Endodermal cell (in vitro differentiated cells): Measurements from ENCODE around the gene P2RX6. TPM values are rescaled to one million over a fixed set of nuclear protein-coding genes. Genes with fewer than 3 reads are reported as not detected.

Source experiments
- DNase-seq: peaks from one replicate; pipeline ENCODE4 v3.0.0-alpha.2; 2017
- H3K27ac ChIP-seq: 2 replicates; pipeline ENCODE4 v1.5.1; 2013; ENCODE audit warnings: mild to moderate bottlenecking, low read depth, low read length, moderate library complexity
- H3K27me3 ChIP-seq: 2 replicates; pipeline ENCODE4 v1.6.1; 2013; ENCODE audit warnings: mild to moderate bottlenecking, low read length, moderate library complexity; ENCODE audit not compliant: insufficient read depth, control insufficient read depth, poor library complexity, severe bottlenecking
- H3K36me3 ChIP-seq: 2 replicates; pipeline ENCODE4 v1.7.0; 2013; ENCODE audit warnings: mild to moderate bottlenecking, low read length, moderate library complexity; ENCODE audit not compliant: control insufficient read depth, insufficient read depth
- H3K4me1 ChIP-seq: one replicate; pipeline ENCODE4 v1.7.0; 2013; ENCODE audit warnings: low read length; ENCODE audit not compliant: control insufficient read depth, insufficient read depth
- H3K4me3 ChIP-seq: 2 replicates; pipeline ENCODE4 v1.5.1; 2013; ENCODE audit warnings: mild to moderate bottlenecking, low read length, moderate library complexity
- H3K9ac ChIP-seq: 2 replicates; pipeline ENCODE4 v1.6.1; 2013; ENCODE audit warnings: mild to moderate bottlenecking, low read length, moderate library complexity; ENCODE audit not compliant: poor library complexity, severe bottlenecking; ENCODE audit errors: extremely low read depth
- H3K9me3 ChIP-seq: 2 replicates; pipeline ENCODE4 v1.6.1; 2013; ENCODE audit warnings: mild to moderate bottlenecking, low read length, moderate library complexity; ENCODE audit not compliant: control insufficient read depth
- H3K27ac Mint-ChIP-seq: 2 replicates; pipeline ENCODE4 v1.8.0; 2020; ENCODE audit warnings: mixed read lengths
- H3K27me3 Mint-ChIP-seq: 2 replicates; pipeline ENCODE4 v1.8.0; 2021; ENCODE audit warnings: mild to moderate bottlenecking, mixed read lengths; ENCODE audit not compliant: insufficient read depth
- H3K36me3 Mint-ChIP-seq: 2 replicates; pipeline ENCODE4 v1.8.0; 2020; ENCODE audit warnings: low read depth, mixed read lengths
- H3K4me1 Mint-ChIP-seq: 2 replicates; pipeline ENCODE4 v1.8.0; 2020; ENCODE audit warnings: mixed read lengths
- H3K4me3 Mint-ChIP-seq: 2 replicates; pipeline ENCODE4 v1.8.0; 2020; ENCODE audit warnings: mild to moderate bottlenecking, moderate library complexity, mixed read lengths
- H3K9me3 Mint-ChIP-seq: 2 replicates; pipeline ENCODE4 v1.8.0; 2020; ENCODE audit warnings: mild to moderate bottlenecking, mixed read lengths
- WGBS, 2 experiments: methylation state at CpG; one replicate each; pipeline versions ENCODE4 v1.1.5 to v1.1.7; 2013; ENCODE audit warnings: missing lambda C conversion rate in 2 of 2, mixed read lengths in 1 of 2; ENCODE audit not compliant: insufficient coverage in 1 of 2, insufficient read length in 1 of 2; 5-methylcytosine and 5-hydroxymethylcytosine counted together
- total RNA-seq, 2 donors: library from RNA; stranded (reverse); fragmentation: NEBNext Ultra II Directional in 1 of 2; extraction: Animal tissue kit (Norgen Biotek cat#: 25700) in 1 of 2; gene quantifications; 2 replicates in 1 of 2; 3 replicates in 1 of 2; pipeline ENCODE4 v1.2.1, GENCODE V29; 2021
- TF ChIP-seq, protein P1 (sequence below): fragments of 200-600 bp; sonication (generic); conservative IDR thresholded peaks from 2 replicates; pipeline ENCODE4 v1.5.0; 2021; ENCODE audit warnings: antibody characterized with exemption, mild to moderate bottlenecking

P2RX6 gene
- total RNA-seq, 2 donors from 2014 or later: 0.73 to 1.9 TPM

DNA sequence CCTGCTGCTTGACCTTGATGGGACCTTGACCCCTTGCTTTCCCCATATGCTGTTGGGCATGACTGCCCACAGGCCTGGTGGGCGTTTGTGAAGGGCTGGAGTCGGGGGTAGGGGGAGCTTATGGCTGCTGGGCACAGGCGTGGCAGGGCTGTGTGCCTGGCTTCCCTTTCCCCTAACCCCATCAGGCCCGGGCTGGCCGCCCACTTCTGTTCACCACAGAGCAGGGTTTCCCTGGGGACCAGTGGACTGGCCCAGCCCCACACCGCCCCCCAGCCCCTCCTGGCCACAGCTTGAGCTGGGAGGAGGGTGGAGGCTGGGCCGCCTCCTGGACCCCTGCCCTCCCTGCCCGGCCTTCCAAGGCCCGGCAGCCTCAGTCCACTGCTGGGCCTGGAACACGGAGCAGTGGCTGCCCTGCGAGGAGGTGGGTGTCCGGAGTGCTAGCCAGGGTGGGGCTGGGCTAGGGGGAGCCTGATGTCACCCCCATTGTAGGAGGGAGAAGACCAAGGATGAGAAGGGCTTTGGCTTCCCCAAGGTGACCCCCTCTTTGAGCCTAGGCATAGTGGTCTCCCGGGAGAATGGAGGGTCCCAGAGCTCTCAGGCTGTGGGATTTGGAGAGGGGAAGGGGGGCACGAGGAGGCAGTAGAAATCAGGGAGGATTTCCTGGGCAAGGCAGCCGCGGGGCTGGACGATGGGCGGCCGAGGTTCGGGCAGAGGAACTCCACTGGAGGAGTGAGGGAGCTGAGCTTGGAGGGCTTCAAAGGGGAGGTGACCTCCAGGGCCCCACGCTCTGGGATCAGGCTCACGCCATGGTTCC, 47.9 kb upstream of the P2RX6 start, which contains the start of gene AIFM3:
AIFM3 (plus strand) TSS at position 373 of the 814 bp plus-strand sequence. CDS start 690 bp downstream, outside the sequence.
- Mint-ChIP-seq H3K27ac (no peak within 1 kb of the TSS), H3K36me3 (no peaks in the 10 kb centered on the region), H3K4me1 (peaks cover 13% of the 10 kb centered on the region), H3K9me3 (no peaks in the 10 kb centered on the region), H3K27me3 (peaks cover 91% of the 10 kb centered on the region), H3K4me3 (no peak within 1 kb of the TSS)
- Histone ChIP-seq H3K9me3 (no peaks in the 10 kb centered on the region), H3K4me3 (no peak within 1 kb of the TSS), H3K36me3 (no peaks in the 10 kb centered on the region), H3K9ac (no peak within 1 kb of the TSS), H3K27me3 (peaks cover 79% of the 10 kb centered on the region), H3K27ac (no peak within 1 kb of the TSS), H3K4me1 (peaks cover 4% of the 10 kb centered on the region)
- WGBS, 2 experiments: 66 to 77% methylated on average over 10 to 22 of the region's 22 CpGs
- no peak for DNase-seq
- TF ChIP-seq, protein P1, sequence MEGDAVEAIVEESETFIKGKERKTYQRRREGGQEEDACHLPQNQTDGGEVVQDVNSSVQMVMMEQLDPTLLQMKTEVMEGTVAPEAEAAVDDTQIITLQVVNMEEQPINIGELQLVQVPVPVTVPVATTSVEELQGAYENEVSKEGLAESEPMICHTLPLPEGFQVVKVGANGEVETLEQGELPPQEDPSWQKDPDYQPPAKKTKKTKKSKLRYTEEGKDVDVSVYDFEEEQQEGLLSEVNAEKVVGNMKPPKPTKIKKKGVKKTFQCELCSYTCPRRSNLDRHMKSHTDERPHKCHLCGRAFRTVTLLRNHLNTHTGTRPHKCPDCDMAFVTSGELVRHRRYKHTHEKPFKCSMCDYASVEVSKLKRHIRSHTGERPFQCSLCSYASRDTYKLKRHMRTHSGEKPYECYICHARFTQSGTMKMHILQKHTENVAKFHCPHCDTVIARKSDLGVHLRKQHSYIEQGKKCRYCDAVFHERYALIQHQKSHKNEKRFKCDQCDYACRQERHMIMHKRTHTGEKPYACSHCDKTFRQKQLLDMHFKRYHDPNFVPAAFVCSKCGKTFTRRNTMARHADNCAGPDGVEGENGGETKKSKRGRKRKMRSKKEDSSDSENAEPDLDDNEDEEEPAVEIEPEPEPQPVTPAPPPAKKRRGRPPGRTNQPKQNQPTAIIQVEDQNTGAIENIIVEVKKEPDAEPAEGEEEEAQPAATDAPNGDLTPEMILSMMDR: no peak

DNA sequence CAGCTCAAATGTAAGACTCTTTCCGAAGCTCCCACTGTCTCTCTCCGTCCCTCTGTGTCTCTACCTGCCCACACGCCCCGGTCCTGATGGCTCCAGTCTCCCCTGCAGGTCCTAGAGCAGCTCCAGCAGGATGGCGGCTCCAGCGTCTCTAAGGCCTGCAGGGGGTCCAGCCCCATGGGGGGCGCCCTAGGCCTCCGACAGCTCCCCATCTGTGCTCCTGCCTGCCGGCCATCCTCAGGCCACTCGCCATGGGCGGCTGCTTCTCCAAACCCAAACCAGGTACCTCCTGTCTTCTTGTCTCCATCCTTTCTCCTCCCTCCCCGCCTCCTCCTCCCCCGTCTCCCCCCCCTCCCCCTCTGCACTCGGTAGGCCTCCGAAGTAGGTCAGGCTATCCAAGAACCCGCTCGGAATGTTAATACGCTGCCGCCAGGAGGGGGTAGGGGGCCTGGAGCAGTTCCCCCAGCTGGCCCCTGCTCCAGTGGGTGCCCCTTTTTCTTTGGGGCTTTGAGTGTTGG, 47.2 kb upstream of the P2RX6 start:
- Mint-ChIP-seq H3K27me3 (peaks cover 89% of the 10 kb centered on the region), H3K4me3 (no peak overlapping the region), H3K9me3 (no peaks in the 10 kb centered on the region), H3K36me3 (no peaks in the 10 kb centered on the region), H3K4me1 (peaks cover 13% of the 10 kb centered on the region), H3K27ac (no peak overlapping the region)
- no peak overlapping the region for H3K9ac ChIP-seq
- peak; percentile 75 for DNase-seq
- TF ChIP-seq, protein P1: peak; percentile 31
- no peaks in the 10 kb centered on the region for H3K36me3 ChIP-seq
- H3K27ac ChIP-seq: no peak overlapping the region
- WGBS, 2 experiments: 15 to 38% methylated on average over 4 to 17 of the region's 19 CpGs
- no peak overlapping the region for H3K4me3 ChIP-seq
- H3K4me1 ChIP-seq: peaks cover 4% of the 10 kb centered on the region
- peaks cover 80% of the 10 kb centered on the region for H3K27me3 ChIP-seq
- H3K9me3 ChIP-seq: no peaks in the 10 kb centered on the region

DNA sequence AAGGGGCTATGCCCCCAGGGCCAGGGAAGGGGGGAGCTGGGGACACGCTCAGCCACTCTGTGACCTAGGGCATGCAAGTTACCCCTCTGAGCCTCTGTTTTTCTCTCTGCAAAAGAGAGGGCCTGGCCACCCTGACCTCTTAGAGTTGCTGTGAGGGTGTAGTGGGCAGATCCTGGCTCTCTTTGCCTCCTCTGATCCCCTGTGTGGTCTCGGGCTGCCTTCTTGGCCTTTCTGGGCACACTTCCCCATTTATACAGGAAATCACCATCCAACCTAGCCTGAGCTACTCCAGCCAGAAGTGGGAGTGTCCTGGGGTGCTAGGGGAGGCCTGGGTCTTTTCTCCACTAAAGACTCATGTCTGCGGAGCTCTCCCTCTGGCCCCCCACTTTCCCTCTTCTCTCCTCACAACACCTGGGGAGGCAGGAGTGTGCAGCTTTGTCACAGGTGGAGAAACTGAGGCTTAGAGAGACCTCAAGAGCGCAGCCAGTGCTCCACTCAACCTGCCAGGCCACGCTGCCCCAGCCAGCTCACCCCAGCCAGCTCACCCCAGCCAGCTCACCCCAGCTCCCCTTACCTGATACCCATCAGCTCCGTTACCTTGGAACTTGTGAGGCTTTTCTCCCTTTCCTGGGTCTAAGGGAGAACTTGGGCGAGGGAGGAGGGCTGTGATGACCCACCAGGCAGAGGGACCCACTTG, 46.5 kb upstream of the P2RX6 start:
- Mint-ChIP-seq H3K4me3 (no peak overlapping the region), H3K27me3 (peaks cover 88% of the 10 kb centered on the region), H3K27ac (no peak overlapping the region), H3K4me1 (peaks cover 13% of the 10 kb centered on the region), H3K36me3 (no peaks in the 10 kb centered on the region), H3K9me3 (no peaks in the 10 kb centered on the region)
- H3K4me1 ChIP-seq: peaks cover 4% of the 10 kb centered on the region
- H3K27ac ChIP-seq: no peak overlapping the region
- H3K4me3 ChIP-seq: no peak overlapping the region
- no peak overlapping the region for H3K9ac ChIP-seq
- TF ChIP-seq, protein P1: no peak
- no peak for DNase-seq
- WGBS, 2 experiments: 85 to 94% methylated on average over 6 to 7 of the region's 7 CpGs
- H3K36me3 ChIP-seq: no peaks in the 10 kb centered on the region
- no peaks in the 10 kb centered on the region for H3K9me3 ChIP-seq
- peaks cover 80% of the 10 kb centered on the region for H3K27me3 ChIP-seq
